Measurements from ENCODE around the gene ROR1.

DNA sequence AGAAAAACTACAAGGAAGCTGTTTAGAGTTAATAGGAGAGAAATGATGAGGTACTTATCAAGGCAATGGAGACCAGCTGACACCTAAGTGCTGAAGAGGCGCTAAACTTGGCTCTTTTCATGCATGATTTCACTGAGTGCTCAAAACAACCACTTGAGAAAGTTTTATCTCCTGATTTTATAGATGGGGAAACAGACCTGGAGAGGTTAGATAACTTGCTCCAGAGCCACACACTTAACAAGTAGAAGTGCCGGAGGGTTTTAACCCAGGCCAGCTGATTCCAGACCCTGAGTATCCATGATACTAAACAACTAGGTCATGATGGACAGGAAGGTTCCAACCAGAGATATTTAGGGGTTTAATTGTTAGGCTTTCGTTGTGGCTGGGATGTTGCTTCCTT, 455.5 kb downstream of the ROR1 start:
- TF ChIP-seq CREB5 (CRISPR knock-in tag; IDR thresholded peaks at IDR 0.05; ENCODE audit: low read depth) (no peak), ZFP30 (CRISPR knock-in tag; IDR thresholded peaks at IDR 0.05) (no peak), ARNTL (CRISPR knock-in tag; IDR thresholded peaks at IDR 0.05; ENCODE audit: borderline replicate concordance, low read depth) (no peak), PPARA (CRISPR knock-in tag; IDR thresholded peaks at IDR 0.05; ENCODE audit: borderline replicate concordance) (no peak), SNAI2 (CRISPR knock-in tag; IDR thresholded peaks at IDR 0.05) (no peak)

Measured in SK-N-SH treated with all-trans-retinoic acid at 6 μM for 48 hours (cell line).